ENCODE data around the gene MYG1.

DNA sequence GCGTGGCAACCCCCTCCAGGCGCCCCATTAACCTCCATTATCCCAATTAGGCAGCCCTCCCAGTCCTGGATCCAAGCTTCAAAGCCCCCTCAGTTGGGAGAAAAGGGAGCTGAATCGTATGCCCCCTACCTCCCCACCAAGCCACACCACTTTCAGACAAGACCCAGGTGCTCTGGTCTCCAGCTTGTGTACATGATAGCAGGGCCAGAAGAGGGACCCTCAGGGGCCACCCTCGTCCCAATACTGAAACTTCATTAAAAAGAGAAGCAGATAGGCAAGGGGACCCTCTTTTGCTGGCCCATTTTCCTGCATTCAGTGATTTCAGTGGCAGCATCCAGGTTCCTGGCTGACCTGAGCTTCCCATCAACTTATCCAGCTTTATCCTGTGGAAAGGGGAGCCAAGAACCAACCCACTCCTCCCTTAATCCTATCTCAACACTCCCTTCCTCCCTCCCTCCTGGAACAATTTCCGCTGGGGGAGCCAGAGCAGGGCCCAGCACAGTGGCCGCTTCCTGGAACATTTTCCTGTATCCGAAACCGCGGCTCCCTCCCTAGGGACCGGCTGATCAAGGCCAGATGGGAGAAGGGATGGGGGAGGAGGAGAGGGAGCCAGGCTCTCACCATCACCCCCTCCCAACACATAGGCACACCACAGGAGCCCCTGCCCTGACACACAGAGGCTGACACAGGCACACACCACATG lies 46.1 kb downstream of the MYG1 start:
- TF ChIP-seq, protein P1, sequence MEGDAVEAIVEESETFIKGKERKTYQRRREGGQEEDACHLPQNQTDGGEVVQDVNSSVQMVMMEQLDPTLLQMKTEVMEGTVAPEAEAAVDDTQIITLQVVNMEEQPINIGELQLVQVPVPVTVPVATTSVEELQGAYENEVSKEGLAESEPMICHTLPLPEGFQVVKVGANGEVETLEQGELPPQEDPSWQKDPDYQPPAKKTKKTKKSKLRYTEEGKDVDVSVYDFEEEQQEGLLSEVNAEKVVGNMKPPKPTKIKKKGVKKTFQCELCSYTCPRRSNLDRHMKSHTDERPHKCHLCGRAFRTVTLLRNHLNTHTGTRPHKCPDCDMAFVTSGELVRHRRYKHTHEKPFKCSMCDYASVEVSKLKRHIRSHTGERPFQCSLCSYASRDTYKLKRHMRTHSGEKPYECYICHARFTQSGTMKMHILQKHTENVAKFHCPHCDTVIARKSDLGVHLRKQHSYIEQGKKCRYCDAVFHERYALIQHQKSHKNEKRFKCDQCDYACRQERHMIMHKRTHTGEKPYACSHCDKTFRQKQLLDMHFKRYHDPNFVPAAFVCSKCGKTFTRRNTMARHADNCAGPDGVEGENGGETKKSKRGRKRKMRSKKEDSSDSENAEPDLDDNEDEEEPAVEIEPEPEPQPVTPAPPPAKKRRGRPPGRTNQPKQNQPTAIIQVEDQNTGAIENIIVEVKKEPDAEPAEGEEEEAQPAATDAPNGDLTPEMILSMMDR (IDR thresholded peaks at IDR 0.05): no peak
- no peak for TF ChIP-seq POLR2A (IDR thresholded peaks at IDR 0.05)
